ENCODE measurements around the gene PCDHGA8.

DNA sequence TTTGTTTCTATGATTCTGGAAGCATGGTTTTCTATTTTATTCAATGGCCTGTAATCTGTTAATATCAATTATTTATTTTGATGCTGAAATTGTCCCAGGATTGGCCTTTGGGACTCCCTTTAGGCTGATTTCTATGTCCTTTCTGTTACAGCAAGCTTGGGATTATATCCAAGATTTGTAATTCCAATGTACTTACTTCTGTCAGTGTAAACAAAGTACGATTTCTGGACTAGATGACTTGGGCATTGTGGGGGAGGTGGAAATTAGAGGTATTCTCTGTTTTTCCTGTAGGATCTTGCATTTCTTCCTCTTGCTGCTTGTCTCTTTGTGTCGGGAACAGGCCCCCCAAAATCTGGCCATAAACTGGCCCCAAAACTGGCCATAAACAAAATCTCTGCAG is 41.6 kb downstream of the PCDHGA8 start:
- TF ChIP-seq EZH2phosphoT487 (IDR thresholded peaks at IDR 0.05; ENCODE audit: borderline replicate concordance) = no peak
- TF ChIP-seq, protein P1, sequence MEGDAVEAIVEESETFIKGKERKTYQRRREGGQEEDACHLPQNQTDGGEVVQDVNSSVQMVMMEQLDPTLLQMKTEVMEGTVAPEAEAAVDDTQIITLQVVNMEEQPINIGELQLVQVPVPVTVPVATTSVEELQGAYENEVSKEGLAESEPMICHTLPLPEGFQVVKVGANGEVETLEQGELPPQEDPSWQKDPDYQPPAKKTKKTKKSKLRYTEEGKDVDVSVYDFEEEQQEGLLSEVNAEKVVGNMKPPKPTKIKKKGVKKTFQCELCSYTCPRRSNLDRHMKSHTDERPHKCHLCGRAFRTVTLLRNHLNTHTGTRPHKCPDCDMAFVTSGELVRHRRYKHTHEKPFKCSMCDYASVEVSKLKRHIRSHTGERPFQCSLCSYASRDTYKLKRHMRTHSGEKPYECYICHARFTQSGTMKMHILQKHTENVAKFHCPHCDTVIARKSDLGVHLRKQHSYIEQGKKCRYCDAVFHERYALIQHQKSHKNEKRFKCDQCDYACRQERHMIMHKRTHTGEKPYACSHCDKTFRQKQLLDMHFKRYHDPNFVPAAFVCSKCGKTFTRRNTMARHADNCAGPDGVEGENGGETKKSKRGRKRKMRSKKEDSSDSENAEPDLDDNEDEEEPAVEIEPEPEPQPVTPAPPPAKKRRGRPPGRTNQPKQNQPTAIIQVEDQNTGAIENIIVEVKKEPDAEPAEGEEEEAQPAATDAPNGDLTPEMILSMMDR (conservative IDR thresholded peaks at IDR 0.05; ENCODE audit: low read length) = no peak
